HG03159 (cell line): ENCODE measurements around the gene BCKDHB.

ENCODE experiments used
- ATAC-seq: cut with Tn5 transposase; IDR thresholded peaks from one replicate; pipeline ENCODE4 v1.9.1; 2021; ENCODE audit warnings: mild to moderate bottlenecking, moderate library complexity; ENCODE audit not compliant: unreplicated experiment

The BCKDHB gene

GRCh38 chr6:80145921-80146320 lies 39.5 kb downstream of the BCKDHB start:
- ATAC-seq: peak; percentile 4

GRCh38 chr6:80148220-80148619 lies 41.7 kb downstream of the BCKDHB start:
- ATAC-seq: peak; percentile 57

DNA sequence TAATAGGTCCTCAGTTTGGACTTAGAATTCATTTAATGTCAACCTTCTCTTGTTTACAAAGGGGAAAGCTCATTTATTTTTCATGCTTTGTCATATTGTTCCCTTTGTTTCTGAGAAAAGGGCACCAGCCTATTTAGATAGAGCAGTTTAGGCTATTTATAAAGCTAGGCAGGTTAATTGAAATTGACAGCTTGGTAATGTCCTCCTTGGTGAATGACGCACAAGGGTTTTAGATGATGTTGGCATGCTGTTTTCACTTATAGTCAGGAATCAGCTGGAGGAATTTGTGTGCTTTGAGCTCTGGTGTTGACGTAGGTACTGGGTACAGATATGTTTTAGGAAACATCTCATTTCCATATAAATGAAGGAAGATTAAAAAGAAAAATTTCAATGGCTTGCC lies 45.2 kb downstream of the BCKDHB start:
- no peak for ATAC-seq

- no peak for ATAC-seq
These were observed 47.7 kb downstream of the BCKDHB start for GRCh38 chr6:80154160-80154559.

GRCh38 chr6:80156221-80156620 lies 49.8 kb downstream of the BCKDHB start:
- ATAC-seq: no peak

- no peak for ATAC-seq
These were observed 52.1 kb downstream of the BCKDHB start for GRCh38 chr6:80158478-80158989.

- ATAC-seq: no peak
These were observed 55.0 kb downstream of the BCKDHB start for GRCh38 chr6:80161434-80161833.

- peak; percentile 92 for ATAC-seq
These were observed 57.3 kb downstream of the BCKDHB start for GRCh38 chr6:80163754-80164187.

- peak; percentile 82 for ATAC-seq
These were observed 58.7 kb downstream of the BCKDHB start for GRCh38 chr6:80165143-80165542.

GRCh38 chr6:80165819-80166218 lies 59.3 kb downstream of the BCKDHB start:
- no peak for ATAC-seq

DNA sequence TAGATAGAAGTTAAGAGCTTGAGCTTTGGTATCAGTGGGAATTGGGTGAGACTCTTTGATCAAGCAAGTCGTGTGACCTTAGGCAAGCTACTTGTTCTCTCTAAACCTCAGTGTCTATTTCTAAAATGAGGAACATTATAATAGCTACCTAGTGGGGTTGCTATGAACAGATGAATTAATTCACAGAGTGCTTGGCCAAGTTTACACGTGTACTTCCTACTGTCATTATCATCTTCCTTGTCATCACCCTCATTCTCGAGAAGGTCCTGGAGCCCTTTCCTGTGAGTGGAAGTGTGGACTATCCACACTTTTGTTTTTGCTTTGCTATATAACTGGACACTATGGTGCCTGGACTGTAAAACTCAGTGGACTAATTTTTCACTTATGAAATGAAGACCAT lies 64.0 kb downstream of the BCKDHB start:
- ATAC-seq: no peak

- no peak for ATAC-seq
These were observed 66.9 kb downstream of the BCKDHB start for GRCh38 chr6:80173411-80173810.

DNA sequence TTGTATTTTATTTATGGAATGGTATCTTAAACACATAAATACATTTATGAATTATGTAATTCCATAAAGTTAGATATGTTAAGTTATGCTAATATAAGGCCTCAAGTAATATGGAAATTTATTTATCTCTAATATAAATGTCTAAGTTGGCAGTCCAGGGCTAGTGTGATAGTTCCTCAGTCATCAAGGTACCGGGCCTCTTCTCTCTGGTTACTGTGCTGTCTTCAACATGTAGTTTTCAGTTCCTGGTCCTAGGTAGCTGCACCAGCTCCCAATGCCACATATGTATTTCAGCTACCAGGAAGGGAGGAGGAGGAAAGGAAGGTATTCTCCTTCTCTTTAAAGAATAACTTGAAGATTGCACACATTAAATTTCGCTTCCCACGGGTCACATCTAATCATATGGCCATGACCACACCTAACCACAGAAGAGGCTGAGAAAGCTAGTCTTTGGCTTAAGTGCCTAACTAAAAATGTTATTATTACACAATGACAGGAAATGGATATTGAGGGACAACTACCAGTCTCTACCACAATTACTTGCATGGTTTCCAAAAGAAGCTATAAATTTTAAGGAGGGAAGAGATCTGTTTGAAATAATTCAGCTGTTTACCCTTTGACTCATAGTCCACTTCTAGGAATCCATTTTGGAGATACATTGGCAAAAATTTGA lies 68.6 kb downstream of the BCKDHB start:
- ATAC-seq: peak; percentile 65

DNA sequence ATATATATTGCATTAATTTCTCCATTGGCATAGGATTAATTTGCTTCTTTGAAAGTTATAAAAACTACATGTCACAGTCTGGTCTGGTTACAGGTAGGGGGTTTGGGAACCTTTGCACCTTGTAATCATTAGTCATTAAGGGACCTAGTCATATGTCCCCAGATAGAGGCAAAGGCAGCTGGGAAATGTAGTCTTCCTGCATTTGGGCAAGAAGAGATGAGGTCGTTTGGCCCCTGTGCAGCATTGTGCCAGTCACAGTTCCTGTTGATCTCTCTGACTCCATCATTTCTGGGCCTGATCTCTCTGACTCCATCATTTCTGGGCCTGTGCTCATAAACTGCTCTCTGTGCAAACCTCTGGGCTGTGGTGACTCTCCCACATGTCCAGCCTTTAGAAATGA lies 73.2 kb downstream of the BCKDHB start:
- no peak for ATAC-seq

- ATAC-seq: no peak
These were observed 75.0 kb downstream of the BCKDHB start for GRCh38 chr6:80181352-80182081.

DNA sequence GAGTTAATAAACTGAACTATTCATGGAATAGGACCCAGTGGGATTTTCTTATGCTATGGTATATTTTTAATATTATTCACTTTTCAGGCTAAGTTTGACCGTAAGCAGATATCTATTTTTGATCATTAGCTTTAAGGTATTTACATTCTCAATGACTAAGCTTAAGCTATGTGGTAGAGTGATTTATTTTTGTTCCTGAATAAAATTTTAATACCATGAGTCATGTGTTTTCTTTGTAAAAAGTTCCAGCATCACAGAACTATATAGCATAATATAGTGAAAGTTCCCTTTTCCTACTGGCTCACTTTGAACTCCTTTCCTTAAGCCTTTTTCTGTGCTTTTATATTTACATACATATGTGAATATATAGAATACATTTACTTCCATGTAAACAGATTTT lies 75.8 kb downstream of the BCKDHB start:
- no peak for ATAC-seq

- ATAC-seq: no peak
These were observed 76.7 kb downstream of the BCKDHB start for GRCh38 chr6:80183019-80183795.

DNA sequence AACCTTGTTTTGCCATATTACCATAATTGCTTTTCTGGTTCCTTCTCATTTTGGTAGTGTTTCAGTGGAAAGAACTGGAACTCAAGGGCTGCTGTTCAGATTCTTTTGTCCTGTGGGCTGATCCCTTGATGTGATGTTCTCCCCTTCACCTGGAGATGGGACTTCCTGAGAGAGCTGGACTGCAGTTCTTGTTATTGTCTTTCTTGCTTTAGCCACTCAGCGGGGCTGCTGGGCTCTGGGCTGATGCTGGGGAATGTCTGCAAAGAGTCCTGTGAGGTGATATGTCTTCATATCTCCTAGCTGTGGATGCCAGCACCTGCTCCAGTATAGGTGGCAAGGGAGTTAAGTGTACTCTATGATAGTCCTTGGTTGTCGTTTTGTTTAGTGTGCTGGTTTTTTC lies 79.0 kb downstream of the BCKDHB start:
- no peak for ATAC-seq

DNA sequence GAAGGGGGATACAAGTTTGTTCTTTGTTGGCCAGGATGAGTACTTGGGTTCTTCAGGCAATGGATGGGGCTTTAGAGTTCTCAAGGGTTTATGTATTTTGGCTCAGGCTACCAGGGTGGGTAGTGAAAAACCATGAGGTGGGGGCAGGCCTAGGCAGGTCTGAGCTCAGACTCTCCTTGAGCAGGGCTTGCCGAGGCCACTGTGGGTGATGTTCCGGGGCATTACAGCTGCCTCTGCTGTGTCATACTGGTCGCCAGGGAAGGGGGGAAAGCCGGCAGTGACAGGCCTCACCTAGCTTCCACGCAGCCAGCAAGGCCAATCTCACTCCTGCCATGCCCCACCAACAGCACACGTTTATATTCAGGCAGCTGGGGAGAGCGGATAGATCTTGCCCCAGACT lies 79.6 kb downstream of the BCKDHB start:
- ATAC-seq: no peak

DNA sequence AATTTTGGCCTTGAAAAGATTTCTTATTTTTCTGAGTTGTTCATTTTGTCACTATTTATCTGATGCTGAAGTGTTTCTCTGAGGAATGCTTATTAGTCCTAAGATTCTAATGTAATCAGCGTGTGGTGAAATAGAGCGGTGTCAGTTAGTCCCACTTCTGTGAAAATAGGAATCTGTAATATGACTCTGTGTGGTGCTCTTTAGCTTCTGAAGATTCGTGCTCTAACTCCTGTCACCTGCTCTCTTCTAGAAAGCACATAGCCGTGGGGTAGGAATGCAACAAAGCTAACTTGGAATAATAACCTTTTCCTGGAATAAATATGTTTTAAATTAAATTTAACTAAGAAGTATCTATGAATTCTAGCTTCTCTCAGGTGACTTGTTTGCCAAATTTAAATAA lies 90.4 kb downstream of the BCKDHB start:
- ATAC-seq: no peak

DNA sequence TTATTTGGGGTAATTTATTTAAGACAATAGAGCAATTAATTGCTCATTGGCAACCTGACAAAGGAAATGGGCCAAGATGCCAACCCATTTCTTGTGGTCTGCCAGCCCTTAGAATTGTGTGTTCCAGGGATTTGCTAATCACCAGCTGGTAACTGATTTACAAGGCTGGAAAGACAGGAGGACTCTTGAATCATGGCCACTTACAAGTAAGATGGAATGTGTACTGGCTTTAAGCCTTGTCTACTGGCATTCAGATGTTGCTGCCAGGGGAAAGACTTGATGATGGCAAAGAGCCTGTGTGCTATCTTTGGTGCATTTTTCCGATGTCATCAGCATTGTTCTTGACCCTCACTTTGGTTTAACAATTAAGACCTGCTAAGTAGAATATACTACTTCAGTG lies 91.0 kb downstream of the BCKDHB start:
- ATAC-seq: no peak

DNA sequence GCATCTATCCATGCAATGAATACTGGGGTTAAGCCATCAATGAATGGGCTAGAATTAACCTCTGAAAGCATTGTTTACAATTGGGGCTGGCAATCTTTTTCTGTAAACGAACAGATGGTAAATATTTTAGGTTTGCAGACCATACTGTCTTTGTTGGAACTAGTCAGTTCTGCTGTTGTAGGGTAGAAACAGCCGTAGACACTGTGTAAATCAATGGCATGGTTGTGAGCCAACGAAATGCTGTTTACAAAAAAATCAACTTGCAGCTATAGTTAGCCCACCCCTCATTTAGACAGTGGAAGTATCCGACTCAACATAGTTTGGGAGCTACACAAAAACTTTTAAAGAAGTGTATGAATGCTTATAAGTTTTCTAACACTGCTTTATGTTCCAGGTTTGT lies 91.5 kb downstream of the BCKDHB start:
- ATAC-seq: no peak
